HK-2 (cell line): ENCODE data around the gene LCA5.
"Not testable (repeated sequence)": the region's sequence is repeated elsewhere in the genome, so short reads cannot be mapped to it uniquely, and the experiment has no call there.

ENCODE experiments used
- DNase-seq: peaks from one replicate; pipeline ENCODE4 v3.0.0-alpha.2; 2018; ENCODE audit not compliant: unreplicated experiment

LCA5 gene

GRCh38 chr6:79538106-79538971 is 1.1 kb upstream of the LCA5 start:
- no peak for DNase-seq

GRCh38 chr6:79536585-79536953 is 661 bp downstream of the LCA5 start:
- no peak for DNase-seq

DNA sequence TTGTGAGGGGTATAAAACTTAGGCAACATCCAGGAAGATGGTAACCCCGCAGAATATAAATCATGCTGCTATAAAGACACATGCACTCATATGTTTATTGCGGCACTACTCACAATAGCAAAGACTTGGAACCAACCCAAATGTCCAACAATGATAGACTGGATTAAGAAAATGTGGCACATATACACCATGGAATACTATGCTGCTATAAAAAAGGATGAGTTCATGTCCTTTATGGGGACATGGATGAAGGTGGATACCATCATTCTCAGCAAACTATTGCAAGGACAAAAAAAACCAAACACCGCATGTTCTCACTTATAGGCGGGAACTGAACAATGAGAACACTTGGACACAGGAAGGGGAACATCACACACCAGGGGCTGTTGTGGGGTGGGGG is 7.7 kb downstream of the LCA5 start:
- DNase-seq, result not testable (repeated sequence)

DNA sequence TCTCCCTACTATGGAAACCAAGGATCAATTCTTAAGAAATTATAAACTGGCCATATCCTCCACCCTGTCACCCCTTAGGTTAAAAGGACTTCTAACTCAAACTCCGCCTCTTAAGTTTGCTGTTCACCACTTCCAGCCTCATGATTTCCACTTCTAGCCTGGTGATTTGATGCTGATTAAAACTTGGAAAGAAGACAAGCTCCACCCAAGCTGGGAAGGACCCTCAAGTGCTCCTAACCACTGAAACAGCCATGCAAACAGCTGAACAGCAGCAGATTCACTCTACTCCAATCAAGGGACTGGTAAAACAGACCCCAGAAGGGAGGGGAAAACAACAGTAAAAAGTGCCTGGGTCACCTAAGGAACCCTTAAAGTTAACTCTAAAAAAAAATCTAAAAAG is 10.3 kb downstream of the LCA5 start:
- DNase-seq, result no peak

DNA sequence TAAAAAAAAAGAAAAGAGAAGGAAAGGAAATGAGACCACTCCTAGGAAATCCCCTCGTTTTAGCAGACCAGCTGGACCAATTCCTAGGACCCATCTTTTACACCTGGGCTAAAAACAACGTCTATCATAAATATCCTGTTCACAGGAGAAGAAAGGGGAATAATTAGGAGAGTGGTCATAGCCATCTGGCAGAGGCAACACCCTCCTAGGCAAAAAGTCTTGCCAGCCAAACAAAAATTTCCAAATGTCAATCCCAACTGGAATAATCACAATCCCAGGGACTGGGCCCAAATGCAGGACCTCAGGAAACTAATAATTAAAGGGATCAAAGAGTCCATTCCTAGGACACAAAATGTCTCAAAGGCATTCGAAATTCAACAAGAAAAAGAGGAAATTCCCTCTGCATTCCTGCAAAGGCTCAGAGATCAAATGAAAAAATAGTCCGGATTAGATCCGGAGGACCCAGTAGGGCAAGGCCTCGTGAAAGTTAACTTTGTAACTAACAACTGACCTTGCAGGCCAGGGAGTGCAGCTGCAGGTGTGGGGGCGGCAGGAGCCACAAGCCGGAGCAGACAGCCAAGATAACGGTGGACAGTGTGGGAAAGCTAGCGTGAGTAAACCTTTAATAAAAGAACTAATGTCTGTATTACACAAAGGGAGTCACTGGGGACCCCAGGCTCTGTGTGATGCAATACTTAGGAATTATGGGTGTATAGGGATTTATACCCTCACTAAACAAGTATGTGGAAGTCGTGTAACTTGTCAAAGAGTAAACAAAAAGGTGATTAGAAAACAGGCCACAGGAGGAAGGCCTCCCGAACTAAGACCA is 11.7 kb downstream of the LCA5 start:
- peak; percentile 22 for DNase-seq

GRCh38 chr6:79524065-79524464 is 13.2 kb downstream of the LCA5 start:
- no peak for DNase-seq

GRCh38 chr6:79522609-79523008 is 14.6 kb downstream of the LCA5 start:
- DNase-seq, result no peak

DNA sequence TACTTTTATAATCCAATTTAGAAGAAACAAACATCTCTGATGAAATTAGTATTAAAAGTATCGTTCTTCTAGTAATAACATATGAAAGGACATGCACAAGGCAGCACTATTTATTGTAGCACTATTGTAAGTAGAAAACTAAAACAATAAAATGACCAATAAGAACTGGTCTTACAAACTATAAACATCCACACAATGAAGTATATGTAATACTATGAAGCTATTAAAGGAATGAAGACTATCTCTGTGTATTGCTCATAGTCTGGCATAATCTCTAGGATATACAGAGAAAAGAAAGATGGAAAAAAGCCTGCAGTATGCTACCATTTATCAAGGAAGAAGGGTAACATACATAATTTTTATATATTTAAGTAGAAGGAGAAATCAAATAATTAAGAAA is 16.7 kb downstream of the LCA5 start:
- no peak for DNase-seq

DNA sequence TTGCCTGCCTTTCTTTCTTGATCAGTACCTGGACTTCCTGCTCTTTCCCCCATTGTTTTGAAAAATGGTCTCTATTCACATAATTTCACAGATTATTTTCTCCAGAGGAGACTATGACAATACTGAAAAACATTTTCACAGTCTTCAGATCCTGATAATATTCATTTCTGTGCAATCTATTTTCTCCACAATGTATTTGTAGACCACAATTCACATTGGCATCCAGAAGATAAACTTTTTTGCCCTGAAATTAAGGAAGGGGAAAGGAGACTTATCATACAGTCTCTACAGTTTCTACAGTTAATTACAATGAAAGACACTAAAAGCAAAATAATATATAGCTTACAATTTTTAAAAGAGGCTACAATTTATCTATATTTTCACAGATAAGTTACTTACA is 18.4 kb downstream of the LCA5 start:
- DNase-seq, result no peak

- no peak for DNase-seq
These were observed 21.8 kb downstream of the LCA5 start for GRCh38 chr6:79515436-79515835.

DNA sequence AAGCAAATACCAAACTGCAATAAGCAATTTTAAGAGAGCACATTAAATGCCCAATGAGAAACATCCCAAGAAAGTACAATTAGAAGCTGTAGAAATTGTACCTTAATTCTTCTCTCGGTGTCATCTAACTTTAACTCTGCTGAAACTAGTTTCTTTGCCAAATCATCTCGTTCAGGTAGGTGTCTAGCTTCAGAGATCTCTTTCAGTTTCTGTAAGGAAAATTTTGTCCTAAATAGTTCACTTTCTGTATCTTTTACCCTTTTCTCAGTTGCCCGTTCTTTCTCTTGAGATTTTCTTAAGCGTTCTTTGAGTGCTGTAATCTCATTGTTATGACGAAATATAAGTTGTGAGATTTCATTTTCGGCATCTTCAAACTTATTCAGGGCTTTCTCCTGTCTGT is 24.1 kb downstream of the LCA5 start:
- no peak for DNase-seq

- DNase-seq, result no peak
These were observed 25.2 kb downstream of the LCA5 start for GRCh38 chr6:79512014-79512413.

- no peak for DNase-seq
These were observed 26.5 kb downstream of the LCA5 start for GRCh38 chr6:79510707-79511106.

GRCh38 chr6:79506251-79506650 is 31.0 kb downstream of the LCA5 start:
- DNase-seq, result no peak

DNA sequence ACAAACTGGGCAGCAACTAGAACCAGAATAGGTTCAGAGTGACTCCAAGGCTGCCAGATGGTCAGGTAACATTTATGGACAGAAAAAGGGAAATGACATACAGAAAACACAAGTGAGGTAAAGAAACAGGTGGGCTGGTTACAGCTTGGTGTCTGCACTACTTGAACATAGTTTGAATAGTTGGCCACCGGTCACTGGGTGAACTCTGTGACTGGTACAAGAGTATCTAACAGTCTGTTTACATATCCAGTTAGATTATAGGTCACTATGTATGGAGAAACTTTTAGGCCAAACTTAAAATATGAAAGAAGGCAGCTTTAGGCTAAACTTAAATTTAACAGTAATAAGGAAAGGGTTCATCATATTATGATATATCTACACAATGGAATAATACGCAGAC is 32.9 kb downstream of the LCA5 start:
- DNase-seq, result no peak

DNA sequence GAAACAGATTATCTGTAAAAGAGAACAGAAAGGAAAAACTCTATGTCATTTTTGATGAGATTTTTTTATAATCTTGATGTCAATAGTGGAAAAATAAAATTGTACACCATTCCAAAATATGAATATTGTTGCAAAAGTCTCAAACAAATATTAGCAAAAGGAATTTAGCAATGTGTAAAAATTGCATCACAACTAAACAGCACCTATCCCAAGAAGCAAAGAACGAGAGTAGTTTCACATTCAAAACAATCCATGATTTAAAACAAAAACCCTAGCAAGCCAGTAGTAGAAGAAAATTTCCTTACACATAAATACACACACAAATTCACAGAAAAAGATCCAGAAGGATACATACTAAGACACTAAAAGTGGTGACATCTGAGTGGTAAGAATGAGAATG is 38.4 kb downstream of the LCA5 start:
- no peak for DNase-seq

GRCh38 chr6:79495246-79495645 is 42.0 kb downstream of the LCA5 start:
- no peak for DNase-seq

DNA sequence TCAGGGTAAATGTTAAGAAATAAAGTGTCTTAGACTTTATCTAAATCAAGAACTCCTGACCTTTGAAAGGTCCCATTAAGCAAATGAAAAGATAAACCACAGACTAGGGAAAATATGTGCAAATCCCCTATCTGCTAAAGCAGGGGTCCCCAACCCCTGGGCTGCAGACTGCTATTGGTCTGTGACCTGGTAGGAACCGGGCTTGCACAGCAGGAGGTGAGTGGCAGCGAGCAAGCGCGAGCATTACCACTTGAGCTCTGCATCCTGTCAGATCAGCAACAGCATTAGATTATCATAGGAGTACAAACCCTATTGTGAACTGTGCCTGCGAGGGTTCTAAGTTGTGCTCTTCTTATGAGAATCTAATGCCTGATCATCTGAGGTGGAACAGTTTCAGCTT is 42.4 kb downstream of the LCA5 start:
- DNase-seq, result no peak

- DNase-seq, result no peak
These were observed 66.5 kb downstream of the LCA5 start for GRCh38 chr6:79470728-79471127.

GRCh38 chr6:79469376-79470246 is 67.6 kb downstream of the LCA5 start:
- no peak for DNase-seq

DNA sequence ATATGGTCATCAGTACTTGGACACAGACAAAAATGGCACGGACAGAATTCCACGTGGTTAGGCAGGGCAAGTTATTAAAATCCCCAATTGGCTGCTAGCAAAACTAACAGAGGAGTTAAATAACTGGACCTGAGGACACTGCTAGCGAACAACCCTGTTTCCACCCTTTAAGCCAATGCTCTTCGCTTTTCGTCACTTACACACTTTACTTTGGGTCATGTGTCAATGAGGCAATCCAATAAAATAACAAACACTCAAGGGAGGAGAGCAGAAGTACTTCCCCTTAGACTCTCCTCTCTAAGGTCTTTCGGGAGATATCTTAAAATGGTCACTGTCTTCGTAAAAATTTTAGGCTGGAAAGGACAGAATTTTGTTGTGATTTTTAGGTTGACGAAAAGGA is 68.6 kb downstream of the LCA5 start:
- no peak for DNase-seq

- no peak for DNase-seq
These were observed 69.1 kb downstream of the LCA5 start for GRCh38 chr6:79468116-79468515.
